PC-3 (cell line): ENCODE measurements around the gene SLC15A1. TPM values are rescaled to one million over a fixed set of nuclear protein-coding genes. Genes with fewer than 3 reads are reported as not detected.

Source experiments
- ATAC-seq: fragments of 200-7000 bp; cut with Tn5 transposase; 2 replicates; pipeline ENCODE4 v1.9.1; 2020; ENCODE audit warnings: mild to moderate bottlenecking, moderate library complexity
- BruUV-seq: library from RNA; stranded (reverse); fragments of 400-500 nt; replicated peaks from 2 replicates; lab custom pipeline; 2021; lab: Mats Ljungman, UMichigan
- CTCF ChIA-PET: fragments of 300-600 bp; sonication (Branson Sonifier 250); formaldehyde crosslinking; loops from one replicate; lab custom pipeline; 2022; ENCODE audit warnings: antibody characterized with exemption; lab: Charles Lee
- POLR2A ChIA-PET: fragments of 300-600 bp; sonication (Branson Sonifier 250); formaldehyde crosslinking; loops from one replicate; lab custom pipeline; 2022; ENCODE audit warnings: antibody characterized with exemption; ENCODE audit not compliant: unreplicated experiment; lab: Charles Lee
- DNase-seq: peaks from one replicate; pipeline ENCODE4 v3.0.0-alpha.2; 2015
- H2AFZ ChIP-seq: fragments of 300-600 bp; sonication (generic); 2 replicates; pipeline ENCODE4 v1.6.0; 2016; ENCODE audit warnings: antibody characterized with exemption, low read length
- H3F3A ChIP-seq: fragments of 300-600 bp; sonication (generic); one replicate; pipeline ENCODE4 v1.6.0; 2017; ENCODE audit warnings: antibody characterized with exemption, low read length, control low read depth, mild to moderate bottlenecking; ENCODE audit not compliant: unreplicated experiment
- H3K27ac ChIP-seq: fragments of 300-600 bp; sonication (generic); 2 replicates; pipeline ENCODE4 v1.5.1; 2016; ENCODE audit warnings: mild to moderate bottlenecking, low read length
- H3K27me3 ChIP-seq: fragments of 300-600 bp; sonication (generic); 2 replicates; pipeline ENCODE4 v1.6.1; 2016; ENCODE audit warnings: low read length, mixed read lengths
- H3K36me3 ChIP-seq: fragments of 300-600 bp; sonication (generic); 2 replicates; pipeline ENCODE4 v1.6.1; 2016; ENCODE audit warnings: low read depth, mixed run types, low read length, mixed read lengths
- H3K4me1 ChIP-seq: fragments of 300-600 bp; sonication (generic); 2 replicates; pipeline ENCODE4 v1.5.1; 2016; ENCODE audit warnings: low read length; ENCODE audit not compliant: insufficient read depth
- H3K4me2 ChIP-seq: fragments of 300-600 bp; sonication (generic); 2 replicates; pipeline ENCODE4 v1.6.0; 2016; ENCODE audit warnings: low read length
- H3K4me3 ChIP-seq: fragments of 300-600 bp; sonication (generic); 2 replicates; pipeline ENCODE4 v1.5.1; 2016; ENCODE audit warnings: mild to moderate bottlenecking, low read length, mixed read lengths
- H3K79me2 ChIP-seq: fragments of 300-600 bp; sonication (generic); 2 replicates; pipeline ENCODE4 v1.6.1; 2017; ENCODE audit warnings: low read length, mixed read lengths
- H3K9ac ChIP-seq: fragments of 300-600 bp; sonication (generic); 2 replicates; pipeline ENCODE4 v1.6.0; 2016; ENCODE audit warnings: mild to moderate bottlenecking, low read length
- H3K9me2 ChIP-seq: fragments of 300-600 bp; sonication (generic); replicated peaks from 2 replicates; pipeline ENCODE4 v1.6.1; 2016; ENCODE audit warnings: mixed run types, low read length, mixed read lengths
- H3K9me3 ChIP-seq: fragments of 300-600 bp; sonication (generic); 2 replicates; pipeline ENCODE4 v1.6.1; 2016; ENCODE audit warnings: low read length, mixed read lengths
- H4K20me1 ChIP-seq: fragments of 300-600 bp; sonication (generic); 2 replicates; pipeline ENCODE4 v1.6.1; 2016; ENCODE audit warnings: low read length, mixed read lengths
- CTCF ChIP-seq: fragments of 300-600 bp; sonication (generic); conservative IDR thresholded peaks from 2 replicates; pipeline ENCODE4 v1.5.1; 2017; ENCODE audit warnings: antibody characterized with exemption, low read depth, mild to moderate bottlenecking, low read length
- EZH2 ChIP-seq: fragments of 300-600 bp; sonication (generic); IDR thresholded peaks from one replicate; pipeline ENCODE4 v1.6.1; 2017; ENCODE audit warnings: antibody characterized with exemption, mild to moderate bottlenecking, low read length; ENCODE audit not compliant: unreplicated experiment
- EZH2phosphoT487 ChIP-seq: fragments of 300-600 bp; sonication (generic); IDR thresholded peaks from 2 replicates; pipeline ENCODE4 v1.6.1; 2018; ENCODE audit warnings: mild to moderate bottlenecking, antibody characterized with exemption, low read length, borderline replicate concordance
- intact Hi-C: fragments of 100-400 bp; cut with micrococcal nuclease; formaldehyde crosslinking; loops from 2 replicates; pipeline ENCODE4 v1.9.0; 2023
- total RNA-seq: library from RNA; depleted of rRNA; stranded (reverse); fragments of >200 nt; gene quantifications from 2 replicates; pipeline ENCODE4 v1.2.3, GENCODE V29; 2014

The SLC15A1 gene
- total RNA-seq, 1 experiment from 2014 or later: 1.7 TPM

GRCh38 chr13:98779695-98780094, 27.2 kb upstream of the SLC15A1 start:
- BruUV-seq: no TSS peak
- Histone ChIP-seq H3K4me1 (peaks cover 14% of the 10 kb centered on the region), H3K9me2 (no peaks in the 10 kb centered on the region), H3K36me3 (no peaks in the 10 kb centered on the region), H3K9me3 (no peaks in the 10 kb centered on the region), H3F3A (no peaks in the 10 kb centered on the region), H2AFZ (no peak overlapping the region), H3K9ac (no peak overlapping the region), H4K20me1 (no peaks in the 10 kb centered on the region), H3K79me2 (no peaks in the 10 kb centered on the region), H3K4me3 (no peak overlapping the region), H3K27me3 (no peaks in the 10 kb centered on the region), H3K4me2 (no peak overlapping the region), H3K27ac (no peak overlapping the region)
- CTCF ChIA-PET: no interaction called here
- POLR2A ChIA-PET: no interaction called here
- ATAC-seq (no peak), DNase-seq (no peak)
- TF ChIP-seq EZH2 (no peak), CTCF (no peak), EZH2phosphoT487 (no peak)
- intact Hi-C loops: no loop called here

- H3K27me3 ChIP-seq: no peaks in the 10 kb centered on the region
- peak overlapping the region; percentile 35; the same call in 1 of the 2 replicates for H2AFZ ChIP-seq
- ATAC-seq (no peak), DNase-seq (peak; percentile 22)
- no peak overlapping the region for H3K9ac ChIP-seq
- peaks cover 14% of the 10 kb centered on the region for H3K4me1 ChIP-seq
- TF ChIP-seq EZH2: no peak
- ChIA-PET POLR2A (no interaction called here), CTCF (no interaction called here)
- H3K4me3 ChIP-seq: no peak overlapping the region
- no peaks in the 10 kb centered on the region for H3F3A ChIP-seq
- peak overlapping the region; percentile 23; the same call in 1 of the 2 replicates for H3K27ac ChIP-seq
- H3K4me2 ChIP-seq: no peak overlapping the region
- no TSS peak for BruUV-seq
- no peaks in the 10 kb centered on the region for H3K9me2 ChIP-seq
- no peaks in the 10 kb centered on the region for H4K20me1 ChIP-seq
- intact Hi-C loops: no loop called here
- H3K9me3 ChIP-seq: no peaks in the 10 kb centered on the region
- H3K36me3 ChIP-seq: no peaks in the 10 kb centered on the region
- H3K79me2 ChIP-seq: no peaks in the 10 kb centered on the region
Observed at GRCh38 chr13:98778749-98779148, 26.3 kb upstream of the SLC15A1 start.

GRCh38 chr13:98776644-98777043, 24.2 kb upstream of the SLC15A1 start:
- Histone ChIP-seq H3K27ac (0 out of 2 replicates have a peak overlapping the region, but pooled peaks have one; percentile 11), H3K27me3 (no peaks in the 10 kb centered on the region), H3K36me3 (no peaks in the 10 kb centered on the region), H3K79me2 (no peaks in the 10 kb centered on the region), H3K4me1 (peaks cover 14% of the 10 kb centered on the region), H3F3A (no peaks in the 10 kb centered on the region), H3K9ac (no peak overlapping the region), H3K9me3 (no peaks in the 10 kb centered on the region), H3K4me3 (no peak overlapping the region), H3K4me2 (no peak overlapping the region), H3K9me2 (no peaks in the 10 kb centered on the region), H2AFZ (no peak overlapping the region), H4K20me1 (no peaks in the 10 kb centered on the region)
- intact Hi-C loops: no loop called here
- no peak for TF ChIP-seq CTCF
- no peak for TF ChIP-seq EZH2phosphoT487
- no peak for TF ChIP-seq EZH2
- TSS peak; percentile 79 for BruUV-seq
- POLR2A ChIA-PET: no interaction called here
- DNase-seq (no peak), ATAC-seq (no peak)
- CTCF ChIA-PET: no interaction called here
